ENCODE measurements around the gene GJA4. TPM values are rescaled to one million over a fixed set of nuclear protein-coding genes. Genes with fewer than 3 reads are reported as not detected.

GJA4 gene
- total and polyA plus RNA-seq, 2 donors, result 3.8 to 10.0 TPM

DNA sequence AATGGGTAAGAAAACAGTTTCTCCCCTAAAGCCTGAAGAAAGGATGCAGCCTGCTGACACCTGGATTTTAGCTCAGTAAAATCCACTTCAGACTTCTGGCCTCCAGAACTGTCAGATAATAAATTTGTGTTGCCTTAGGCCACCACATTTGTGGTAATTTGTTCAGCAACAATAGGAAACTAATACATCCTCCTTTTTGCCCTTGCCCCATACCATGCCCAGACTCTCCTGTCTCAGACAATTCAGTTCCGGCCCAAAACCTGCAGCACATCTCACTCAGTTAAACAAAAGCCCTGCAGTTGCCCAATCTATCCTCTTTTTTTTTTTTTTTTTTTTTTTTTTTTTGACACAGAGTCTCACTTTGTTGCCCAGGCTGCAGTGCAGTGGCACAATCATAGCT is 40.9 kb downstream of the GJA4 start:
- H3K4me3 ChIP-seq (ENCODE audit: low read length in 2 of 2), result no peak overlapping the region
- no peaks in the 10 kb centered on the region for H3K4me1 ChIP-seq (ENCODE audit: control insufficient read depth in 2 of 2, insufficient read depth in 2 of 2, low read length in 2 of 2)
- no peaks in the 10 kb centered on the region for H3K36me3 ChIP-seq (ENCODE audit: control insufficient read depth in 2 of 2, insufficient read depth in 2 of 2, low read length in 1 of 2)
- no peaks in the 10 kb centered on the region for H3K9me3 ChIP-seq (ENCODE audit: control insufficient read depth in 2 of 2, insufficient read depth in 1 of 2, low read length in 1 of 2)
- no peaks in the 10 kb centered on the region for H3K27me3 ChIP-seq (ENCODE audit: control insufficient read depth in 2 of 2, insufficient read depth in 1 of 2, low read length in 1 of 2)
- H3K27ac ChIP-seq (ENCODE audit: low read depth in 1 of 2, low read length in 1 of 2), result no peak overlapping the region
- no peak for DNase-seq (ENCODE audit: low read depth in 6 of 9, low spot score in 9 of 9)
- WGBS, result 95% methylated on average over 1 of the region's 1 CpG

DNA sequence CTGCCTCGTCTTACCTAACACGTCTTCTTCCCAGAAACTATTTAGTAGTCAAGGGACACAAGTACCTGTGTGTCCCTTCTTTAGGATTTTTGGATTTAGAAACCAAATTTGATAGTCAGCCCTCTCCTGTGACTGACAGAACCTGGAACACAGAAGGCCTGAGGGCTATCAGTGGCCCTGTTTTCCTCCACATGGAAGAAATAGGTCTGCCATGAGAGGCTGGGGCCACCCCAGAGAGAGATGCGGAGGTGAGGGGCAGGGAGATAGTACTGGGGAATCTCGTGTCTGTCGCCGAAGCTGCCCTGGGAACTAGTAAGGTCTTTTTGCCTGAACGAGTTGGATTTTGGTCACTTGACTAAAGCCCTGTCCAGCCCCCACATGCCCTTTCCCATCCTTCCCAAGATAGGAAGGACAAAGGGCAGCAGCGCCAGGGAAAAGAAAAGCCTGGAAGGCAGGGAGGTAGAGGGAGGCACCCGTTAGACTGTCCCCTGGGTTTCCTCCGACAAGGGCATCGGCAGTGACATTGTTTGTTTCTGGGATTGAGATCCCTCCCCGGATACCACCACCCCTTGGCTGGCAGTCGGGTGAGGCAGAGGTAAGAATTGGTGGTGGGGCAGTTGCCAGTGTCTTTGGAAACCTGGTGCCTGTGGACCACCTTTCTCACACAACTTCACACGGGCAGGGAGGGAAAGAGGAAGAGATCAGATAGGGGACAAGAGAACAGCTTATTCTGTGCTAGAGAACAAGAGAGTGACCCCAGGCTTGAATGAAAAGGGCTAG is 46.9 kb downstream of the GJA4 start:
- H3K9me3 ChIP-seq (ENCODE audit: control insufficient read depth in 2 of 2, insufficient read depth in 1 of 2, low read length in 1 of 2), result no peaks in the 10 kb centered on the region
- no peak overlapping the region for H3K4me3 ChIP-seq (ENCODE audit: low read length in 2 of 2)
- no peak for DNase-seq (ENCODE audit: low read depth in 6 of 9, low spot score in 9 of 9)
- H3K4me1 ChIP-seq (ENCODE audit: control insufficient read depth in 2 of 2, insufficient read depth in 2 of 2, low read length in 2 of 2), result no peaks in the 10 kb centered on the region
- H3K36me3 ChIP-seq (ENCODE audit: control insufficient read depth in 2 of 2, insufficient read depth in 2 of 2, low read length in 1 of 2), result no peaks in the 10 kb centered on the region
- no peak overlapping the region for H3K27ac ChIP-seq (ENCODE audit: low read depth in 1 of 2, low read length in 1 of 2)
- no peaks in the 10 kb centered on the region for H3K27me3 ChIP-seq (ENCODE audit: control insufficient read depth in 2 of 2, insufficient read depth in 1 of 2, low read length in 1 of 2)
- WGBS, result 86% methylated on average over 14 of the region's 14 CpGs

DNA sequence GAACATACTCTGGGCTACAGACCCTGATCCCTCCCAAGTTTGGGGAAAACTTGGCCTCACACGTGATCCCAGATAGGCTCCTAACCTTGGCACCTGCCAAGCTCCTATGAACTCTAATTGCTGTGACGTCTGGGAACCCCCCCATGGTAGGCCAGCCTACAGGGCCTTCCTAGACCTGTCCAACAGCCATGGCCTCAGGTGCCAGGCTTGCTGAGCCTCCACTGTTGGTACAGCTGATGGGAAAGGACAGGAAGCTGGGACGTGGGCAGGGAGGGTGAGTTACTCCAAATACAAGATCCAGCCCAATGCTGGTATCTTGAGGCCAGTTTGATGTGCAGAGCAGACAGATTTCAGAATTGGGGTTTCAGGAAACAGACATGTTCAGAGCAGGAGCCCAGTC is 47.6 kb downstream of the GJA4 start:
- H3K27ac ChIP-seq (ENCODE audit: low read depth in 1 of 2, low read length in 1 of 2), result no peak overlapping the region
- 95% methylated on average over 3 of the region's 3 CpGs for WGBS

DNA sequence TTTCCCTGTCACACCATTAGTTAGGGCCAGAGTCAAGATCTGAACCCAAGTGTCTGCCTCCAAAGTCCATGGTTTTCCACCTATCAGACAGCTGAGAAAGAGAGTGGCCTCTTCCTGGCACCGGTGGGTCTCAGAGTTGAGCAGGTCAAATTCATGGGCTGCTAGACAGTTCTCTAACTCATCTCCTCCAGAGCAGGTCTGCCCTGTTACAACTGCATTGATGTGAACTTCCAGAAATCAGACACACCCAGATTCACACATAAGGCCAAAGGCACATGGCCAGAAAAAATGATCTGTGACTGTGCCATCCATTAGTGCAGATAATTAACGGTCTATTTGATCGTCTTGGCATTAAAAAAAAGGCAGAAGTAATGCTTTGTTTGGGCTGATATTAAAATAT is 49.3 kb downstream of the GJA4 start:
- Histone ChIP-seq H3K36me3 (ENCODE audit: control insufficient read depth in 2 of 2, insufficient read depth in 2 of 2, low read length in 1 of 2) (no peaks in the 10 kb centered on the region), H3K4me3 (ENCODE audit: low read length in 2 of 2) (no peak overlapping the region), H3K9me3 (ENCODE audit: control insufficient read depth in 2 of 2, insufficient read depth in 1 of 2, low read length in 1 of 2) (no peaks in the 10 kb centered on the region), H3K27ac (ENCODE audit: low read depth in 1 of 2, low read length in 1 of 2) (no peak overlapping the region), H3K4me1 (ENCODE audit: control insufficient read depth in 2 of 2, insufficient read depth in 2 of 2, low read length in 2 of 2) (no peaks in the 10 kb centered on the region), H3K27me3 (ENCODE audit: control insufficient read depth in 2 of 2, insufficient read depth in 1 of 2, low read length in 1 of 2) (no peaks in the 10 kb centered on the region)
- DNase-seq (ENCODE audit: low read depth in 6 of 9, low spot score in 9 of 9), result no peak
- 63% methylated on average over 3 of the region's 3 CpGs for WGBS

More for the DNA sequence above, 47.6 kb downstream of the GJA4 start:
- Histone ChIP-seq H3K36me3 (ENCODE audit: control insufficient read depth in 2 of 2, insufficient read depth in 2 of 2, low read length in 1 of 2) (no peaks in the 10 kb centered on the region), H3K4me1 (ENCODE audit: control insufficient read depth in 2 of 2, insufficient read depth in 2 of 2, low read length in 2 of 2) (no peaks in the 10 kb centered on the region), H3K4me3 (ENCODE audit: low read length in 2 of 2) (no peak overlapping the region), H3K9me3 (ENCODE audit: control insufficient read depth in 2 of 2, insufficient read depth in 1 of 2, low read length in 1 of 2) (no peaks in the 10 kb centered on the region), H3K27me3 (ENCODE audit: control insufficient read depth in 2 of 2, insufficient read depth in 1 of 2, low read length in 1 of 2) (no peaks in the 10 kb centered on the region)
- DNase-seq (ENCODE audit: low read depth in 6 of 9, low spot score in 9 of 9), result no peak

DNA sequence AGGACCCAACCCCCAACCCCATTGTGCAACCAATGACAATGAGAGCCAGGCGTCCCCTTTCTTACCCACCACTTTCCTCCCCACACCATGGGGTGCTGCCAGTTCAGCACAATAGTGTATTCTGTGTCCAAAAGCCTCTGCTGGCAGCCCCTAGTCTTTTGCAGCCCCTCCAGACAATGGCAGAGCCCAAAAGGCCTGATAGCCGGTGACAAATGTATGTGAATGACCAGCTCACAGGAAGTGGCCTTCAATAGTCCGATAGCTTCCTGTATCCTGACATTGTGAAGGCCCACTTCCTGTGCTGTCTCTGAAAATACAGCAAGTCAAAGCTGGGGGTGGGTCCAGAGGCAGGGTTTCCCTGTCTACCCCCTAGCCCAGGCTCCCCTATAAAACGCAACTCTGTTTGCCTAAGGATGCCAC is 50.2 kb downstream of the GJA4 start:
- H3K36me3 ChIP-seq (ENCODE audit: control insufficient read depth in 2 of 2, insufficient read depth in 2 of 2, low read length in 1 of 2), result no peaks in the 10 kb centered on the region
- no peak for DNase-seq (ENCODE audit: low read depth in 6 of 9, low spot score in 9 of 9)
- no peaks in the 10 kb centered on the region for H3K27me3 ChIP-seq (ENCODE audit: control insufficient read depth in 2 of 2, insufficient read depth in 1 of 2, low read length in 1 of 2)
- H3K27ac ChIP-seq (ENCODE audit: low read depth in 1 of 2, low read length in 1 of 2), result no peak overlapping the region
- H3K4me1 ChIP-seq (ENCODE audit: control insufficient read depth in 2 of 2, insufficient read depth in 2 of 2, low read length in 2 of 2), result no peaks in the 10 kb centered on the region
- no peaks in the 10 kb centered on the region for H3K9me3 ChIP-seq (ENCODE audit: control insufficient read depth in 2 of 2, insufficient read depth in 1 of 2, low read length in 1 of 2)
- WGBS, result 96% methylated on average over 4 of the region's 4 CpGs
- no peak overlapping the region for H3K4me3 ChIP-seq (ENCODE audit: low read length in 2 of 2)

DNA sequence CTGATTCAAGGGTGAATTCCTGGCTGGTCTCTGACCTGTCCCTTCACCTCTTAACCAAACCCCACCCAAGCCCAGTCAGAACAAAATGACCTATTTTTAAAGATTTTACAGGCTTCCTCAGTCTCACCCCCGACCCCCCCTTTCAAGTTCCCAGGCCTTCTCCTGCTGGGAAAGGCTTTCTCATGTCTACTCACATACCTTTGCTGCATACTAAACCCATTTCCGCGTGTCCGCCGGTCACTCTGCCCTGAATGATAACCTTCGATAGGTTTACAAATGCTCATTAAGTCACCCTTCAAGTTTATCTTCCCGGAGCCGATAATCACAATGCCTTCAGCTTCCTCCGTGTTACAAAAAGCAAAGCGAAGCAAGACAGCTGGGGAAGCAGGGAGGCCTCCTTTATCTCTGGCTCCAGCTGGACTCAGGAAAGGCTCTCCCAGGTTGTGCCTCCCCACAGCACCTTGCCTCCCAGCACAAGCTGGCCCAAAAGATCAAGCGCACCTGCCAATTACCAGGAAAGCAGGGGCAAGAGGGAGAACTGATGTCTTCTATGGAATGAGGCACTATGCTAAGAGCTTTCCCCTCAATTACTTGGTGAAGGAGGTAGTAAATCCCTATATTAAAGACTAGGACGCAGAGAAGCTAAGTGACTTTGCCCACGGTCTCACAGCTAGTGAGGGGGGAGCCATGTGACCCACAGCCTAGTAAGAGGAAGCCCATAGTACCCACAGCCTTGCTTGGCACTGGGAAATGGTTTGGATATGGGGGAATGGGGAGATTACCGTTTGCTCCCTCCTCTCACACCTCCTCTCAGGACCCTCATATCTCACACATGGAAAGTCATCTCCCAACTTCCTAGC is 50.8 kb downstream of the GJA4 start:
- WGBS, result 84% methylated on average over 14 of the region's 14 CpGs
- Histone ChIP-seq H3K9me3 (ENCODE audit: control insufficient read depth in 2 of 2, insufficient read depth in 1 of 2, low read length in 1 of 2) (no peaks in the 10 kb centered on the region), H3K4me3 (ENCODE audit: low read length in 2 of 2) (no peak overlapping the region), H3K27ac (ENCODE audit: low read depth in 1 of 2, low read length in 1 of 2) (no peak overlapping the region), H3K4me1 (ENCODE audit: control insufficient read depth in 2 of 2, insufficient read depth in 2 of 2, low read length in 2 of 2) (no peaks in the 10 kb centered on the region), H3K36me3 (ENCODE audit: control insufficient read depth in 2 of 2, insufficient read depth in 2 of 2, low read length in 1 of 2) (no peaks in the 10 kb centered on the region), H3K27me3 (ENCODE audit: control insufficient read depth in 2 of 2, insufficient read depth in 1 of 2, low read length in 1 of 2) (no peaks in the 10 kb centered on the region)
- DNase-seq (ENCODE audit: low read depth in 6 of 9, low spot score in 9 of 9), result no peak

- Histone ChIP-seq H3K9me3 (ENCODE audit: control insufficient read depth in 2 of 2, insufficient read depth in 1 of 2, low read length in 1 of 2) (no peaks in the 10 kb centered on the region), H3K4me1 (ENCODE audit: control insufficient read depth in 2 of 2, insufficient read depth in 2 of 2, low read length in 2 of 2) (no peaks in the 10 kb centered on the region), H3K4me3 (ENCODE audit: low read length in 2 of 2) (no peak overlapping the region), H3K27ac (ENCODE audit: low read depth in 1 of 2, low read length in 1 of 2) (no peak overlapping the region), H3K27me3 (ENCODE audit: control insufficient read depth in 2 of 2, insufficient read depth in 1 of 2, low read length in 1 of 2) (no peaks in the 10 kb centered on the region), H3K36me3 (ENCODE audit: control insufficient read depth in 2 of 2, insufficient read depth in 2 of 2, low read length in 1 of 2) (no peaks in the 10 kb centered on the region)
- DNase-seq (ENCODE audit: low read depth in 6 of 9, low spot score in 9 of 9), result no peak
- 96% methylated on average over 4 of the region's 4 CpGs for WGBS
These were observed 51.4 kb downstream of the GJA4 start for GRCh38 chr1:34844252-34844634.

Other genes with a start within 250 kb of the GJA4 start
- gene GJB5, start 38.0 kb upstream of the GJA4 start, total RNA-seq, result 1.7 TPM
- 3.9 TPM for gene GJB5, start 38.0 kb upstream of the GJA4 start, polyA plus RNA-seq
- gene GJB4, start 33.3 kb upstream of the GJA4 start, total RNA-seq, result 0.42 TPM
- gene GJB4, start 33.3 kb upstream of the GJA4 start, polyA plus RNA-seq, result 0.84 TPM
- gene GJB3, start 11.8 kb upstream of the GJA4 start, total RNA-seq, result 0.66 TPM
- 4.5 TPM for gene GJB3, start 11.8 kb upstream of the GJA4 start, polyA plus RNA-seq
- 25.7 TPM for gene SMIM12, start 66.8 kb downstream of the GJA4 start, total RNA-seq
- 31.9 TPM for gene SMIM12, start 66.8 kb downstream of the GJA4 start, polyA plus RNA-seq
- gene DLGAP3, start 136.7 kb downstream of the GJA4 start, total RNA-seq, result 0.24 TPM
- gene DLGAP3, start 136.7 kb downstream of the GJA4 start, polyA plus RNA-seq, result 0.23 TPM
- gene TMEM35B, start 192.3 kb downstream of the GJA4 start, total RNA-seq, result 21.9 TPM
- gene TMEM35B, start 192.3 kb downstream of the GJA4 start, polyA plus RNA-seq, result 47.6 TPM
- gene ZMYM6, start 238.9 kb downstream of the GJA4 start, total RNA-seq, result 8.3 TPM
- 25.6 TPM for gene ZMYM6, start 238.9 kb downstream of the GJA4 start, polyA plus RNA-seq

Data from thymus (tissue), 11 donors.